Mesendoderm (in vitro differentiated cells): ENCODE data around the gene RNASE4. TPM values are rescaled to one million over a fixed set of nuclear protein-coding genes. Genes with fewer than 3 reads are reported as not detected.
"Not testable (repeated sequence)": the region's sequence is repeated elsewhere in the genome, so short reads cannot be mapped to it uniquely, and the experiment has no call there.

Source experiments
- DNase-seq: peaks from one replicate; pipeline ENCODE4 v3.0.0; 2013
- H2AK5ac ChIP-seq: 2 replicates; pipeline ENCODE4 v1.6.1; 2013; ENCODE audit warnings: low read length, inconsistent platforms
- H2BK120ac ChIP-seq: 2 replicates; pipeline ENCODE4 v1.6.1; 2013; ENCODE audit warnings: low read depth, mild to moderate bottlenecking, low read length, moderate library complexity, mixed read lengths
- H2BK15ac ChIP-seq: replicated peaks from 2 replicates; pipeline ENCODE4 v1.6.1; 2013; ENCODE audit warnings: low read depth, mild to moderate bottlenecking, moderate library complexity
- H2BK5ac ChIP-seq: 2 replicates; pipeline ENCODE4 v1.6.1; 2013; ENCODE audit warnings: low read length, inconsistent platforms
- H3K18ac ChIP-seq: 2 replicates; pipeline ENCODE4 v1.6.1; 2013; ENCODE audit warnings: mild to moderate bottlenecking, low read length, mixed read lengths
- H3K23ac ChIP-seq: one replicate; pipeline ENCODE4 v1.6.1; 2013; ENCODE audit warnings: low read length
- H3K27ac ChIP-seq: 2 replicates; pipeline ENCODE4 v1.5.1; 2013; ENCODE audit warnings: low read depth, mild to moderate bottlenecking, inconsistent platforms, low read length, moderate library complexity
- H3K27me3 ChIP-seq: 2 replicates; pipeline ENCODE4 v1.6.1; 2013; ENCODE audit warnings: low read length, control low read depth, mild to moderate bottlenecking, inconsistent platforms; ENCODE audit not compliant: insufficient read depth, poor library complexity
- H3K36me3 ChIP-seq: 2 replicates; pipeline ENCODE4 v1.6.1; 2013; ENCODE audit warnings: low read length, inconsistent platforms; ENCODE audit not compliant: control insufficient read depth, insufficient read depth
- H3K4ac ChIP-seq: one replicate; pipeline ENCODE4 v1.6.1; 2013; ENCODE audit warnings: low read depth, mild to moderate bottlenecking, low read length, moderate library complexity
- H3K4me1 ChIP-seq: 2 replicates; pipeline ENCODE4 v1.6.1; 2013; ENCODE audit warnings: low read depth, low read length, inconsistent platforms; ENCODE audit not compliant: control insufficient read depth
- H3K4me2 ChIP-seq: 2 replicates; pipeline ENCODE4 v1.6.1; 2013; ENCODE audit warnings: low read length
- H3K4me3 ChIP-seq: 2 replicates; pipeline ENCODE4 v1.5.1; 2013; ENCODE audit warnings: mild to moderate bottlenecking, low read length
- H3K56ac ChIP-seq: one replicate; pipeline ENCODE4 v1.6.1; 2013; ENCODE audit warnings: low read length
- H3K79me1 ChIP-seq: 2 replicates; pipeline ENCODE4 v1.6.1; 2013; ENCODE audit warnings: low read length, inconsistent platforms
- H3K79me2 ChIP-seq: 2 replicates; pipeline ENCODE4 v1.6.1; 2013; ENCODE audit warnings: mild to moderate bottlenecking, low read length; ENCODE audit not compliant: control insufficient read depth, insufficient read depth
- H3K9ac ChIP-seq: 2 replicates; pipeline ENCODE4 v1.6.1; 2013; ENCODE audit warnings: low read length, inconsistent platforms
- H4K5ac ChIP-seq: one replicate; pipeline ENCODE4 v1.6.1; 2013; ENCODE audit warnings: low read length
- H4K8ac ChIP-seq: one replicate; pipeline ENCODE4 v1.6.1; 2013; ENCODE audit warnings: low read depth, mild to moderate bottlenecking, control low read depth, low read length, moderate library complexity
- WGBS: extraction: QIAGEN DNeasy Blood & Tissue Kit; methylation state at CpG from one replicate; pipeline ENCODE4 v1.1.7; 2013; ENCODE audit warnings: low lambda C conversion rate, missing lambda C conversion rate; ENCODE audit not compliant: insufficient coverage; ENCODE audit errors: extremely low coverage; 5-methylcytosine and 5-hydroxymethylcytosine counted together
- polyA plus RNA-seq, 2 experiments: library from polyadenylated mRNA; stranded (reverse); fragments of 200-250 nt; gene quantifications; one replicate each; pipeline ENCODE4 v1.2.3, GENCODE V29; 2013

RNASE4 gene
- polyA plus RNA-seq (2013, experiment 1 of 2) = 1.5 TPM
- polyA plus RNA-seq (2013, experiment 2 of 2) = 1.1 TPM

GRCh38 chr14:20683891-20684661, at the start of gene RNASE4:
Gene RNASE4, plus strand, starts transcription at chr14:20684560. Its CDS starts 14,812 bp downstream, at chr14:20699372.
- H3K4ac ChIP-seq = peak within 1 kb of the TSS; percentile 65
- H3K4me3 ChIP-seq = peak within 1 kb of the TSS; percentile 80
- peaks cover 3% of the 10 kb centered on the region for H3K79me1 ChIP-seq
- H3K18ac ChIP-seq = peak within 1 kb of the TSS; percentile 97
- peaks cover 2% of the 10 kb centered on the region for H3K79me2 ChIP-seq
- peak within 1 kb of the TSS; percentile 9 for H3K23ac ChIP-seq
- H4K8ac ChIP-seq = no peak within 1 kb of the TSS
- H3K36me3 ChIP-seq = no peaks in the 10 kb centered on the region
- DNase-seq = peak; percentile 97
- no peak within 1 kb of the TSS for H2AK5ac ChIP-seq
- peak within 1 kb of the TSS; percentile 88 for H3K9ac ChIP-seq
- no peak within 1 kb of the TSS for H2BK15ac ChIP-seq
- peaks cover 4% of the 10 kb centered on the region for H3K4me1 ChIP-seq
- H3K56ac ChIP-seq = peak within 1 kb of the TSS; percentile 94
- peak within 1 kb of the TSS; percentile 79 for H3K4me2 ChIP-seq
- H2BK120ac ChIP-seq = peak within 1 kb of the TSS; percentile 70
- peak within 1 kb of the TSS; percentile 41 for H2BK5ac ChIP-seq
- H3K27me3 ChIP-seq = no peaks in the 10 kb centered on the region
- WGBS = no CpG with 5 or more reads among the region's 42 CpGs
- H4K5ac ChIP-seq = peak within 1 kb of the TSS; percentile 71
- peak within 1 kb of the TSS; percentile 82 for H3K27ac ChIP-seq

- Histone ChIP-seq H2BK15ac (no peak within 1 kb of the TSS), H3K23ac (no peak within 1 kb of the TSS), H4K5ac (no peak within 1 kb of the TSS), H3K27ac (peak within 1 kb of the TSS; percentile 89), H3K4me2 (no peak within 1 kb of the TSS), H3K4me3 (no peak within 1 kb of the TSS), H3K9ac (peak within 1 kb of the TSS; percentile 18), H3K56ac (peak within 1 kb of the TSS; percentile 67), H4K8ac (peak within 1 kb of the TSS; percentile 66), H3K18ac (peak within 1 kb of the TSS; percentile 95), H3K79me2 (no peaks in the 10 kb centered on the region), H3K27me3 (no peaks in the 10 kb centered on the region), H3K4ac (peak within 1 kb of the TSS; percentile 84), H2AK5ac (peak within 1 kb of the TSS; percentile 17), H3K79me1 (no peaks in the 10 kb centered on the region), H3K4me1 (peaks cover 22% of the 10 kb centered on the region), H2BK5ac (peak within 1 kb of the TSS; percentile 57), H2BK120ac (peak within 1 kb of the TSS; percentile 92), H3K36me3 (no peaks in the 10 kb centered on the region)
- WGBS = no CpG with 5 or more reads among the region's 2 CpGs
- DNase-seq = no peak
Measured at GRCh38 chr14:20641591-20641990, 42.8 kb upstream of the RNASE4 start, which contains the start of gene OR6S1. Gene OR6S1, minus strand, starts transcription at chr14:20641691. Its CDS starts 0 bp downstream, at chr14:20641691.

- Histone ChIP-seq H3K4me3 (no peak overlapping the region), H3K4ac (peak overlapping the region; percentile 84), H2AK5ac (no peak overlapping the region), H3K4me1 (peaks cover 22% of the 10 kb centered on the region), H3K9ac (peak overlapping the region; percentile 18), H3K56ac (peak overlapping the region; percentile 67), H4K8ac (peak overlapping the region; percentile 66), H3K4me2 (no peak overlapping the region), H2BK5ac (peak overlapping the region; percentile 57), H3K36me3 (no peaks in the 10 kb centered on the region), H3K18ac (peak overlapping the region; percentile 95), H3K27me3 (no peaks in the 10 kb centered on the region), H3K23ac (no peak overlapping the region), H4K5ac (no peak overlapping the region), H3K27ac (peak overlapping the region; percentile 89), H3K79me2 (no peaks in the 10 kb centered on the region), H2BK15ac (no peak overlapping the region), H2BK120ac (peak overlapping the region; percentile 92), H3K79me1 (no peaks in the 10 kb centered on the region)
- DNase-seq = no peak
- WGBS = no CpG with 5 or more reads among the region's 7 CpGs
Measured at GRCh38 chr14:20642182-20642581, 42.2 kb upstream of the RNASE4 start.

- WGBS = no CpG with 5 or more reads among the region's 3 CpGs
- H3K27ac ChIP-seq = peak overlapping the region; percentile 89
- H3K27me3 ChIP-seq, H3K4ac ChIP-seq, H3K9ac ChIP-seq, H2BK120ac ChIP-seq, H3K4me3 ChIP-seq, H4K8ac ChIP-seq, H3K79me1 ChIP-seq, H4K5ac ChIP-seq, H2BK15ac ChIP-seq, H2AK5ac ChIP-seq, H3K4me2 ChIP-seq, H3K79me2 ChIP-seq, H3K23ac ChIP-seq, H2BK5ac ChIP-seq, H3K36me3 ChIP-seq, H3K18ac ChIP-seq: not testable (repeated sequence)
- peaks cover 22% of the 10 kb centered on the region for H3K4me1 ChIP-seq
- DNase-seq = peak; percentile 84
- peak overlapping the region; percentile 67 for H3K56ac ChIP-seq
Measured at GRCh38 chr14:20642755-20643154, 41.6 kb upstream of the RNASE4 start.

GRCh38 chr14:20644520-20644919, 39.8 kb upstream of the RNASE4 start:
- peak; percentile 74 for DNase-seq
- H3K56ac ChIP-seq = peak overlapping the region; percentile 83

More at GRCh38 chr14:20644520-20644919, 39.8 kb upstream of the RNASE4 start:
- no peak overlapping the region for H4K5ac ChIP-seq
- H3K4me3 ChIP-seq = no peak overlapping the region
- H3K4ac ChIP-seq = peak overlapping the region; percentile 18
- no peaks in the 10 kb centered on the region for H3K27me3 ChIP-seq
- WGBS = no CpG with 5 or more reads among the region's 2 CpGs
- H2BK15ac ChIP-seq = no peak overlapping the region
- H3K36me3 ChIP-seq = no peaks in the 10 kb centered on the region
- peak overlapping the region; percentile 56 for H3K9ac ChIP-seq
- H3K23ac ChIP-seq = no peak overlapping the region
- H3K4me1 ChIP-seq = peaks cover 22% of the 10 kb centered on the region
- H3K27ac ChIP-seq = peak overlapping the region; percentile 83
- no peaks in the 10 kb centered on the region for H3K79me2 ChIP-seq
- peak overlapping the region; percentile 85 for H2BK5ac ChIP-seq
- peak overlapping the region; percentile 47 for H2BK120ac ChIP-seq
- no peak overlapping the region for H3K4me2 ChIP-seq
- peak overlapping the region; percentile 92 for H2AK5ac ChIP-seq
- H4K8ac ChIP-seq = no peak overlapping the region
- H3K79me1 ChIP-seq = no peaks in the 10 kb centered on the region
- peak overlapping the region; percentile 76 for H3K18ac ChIP-seq
